SK-N-SH treated with all-trans-retinoic acid at 6 μM for 48 hours (cell line): ENCODE data around the gene RNF121.

Experiments used
- ATAC-seq: fragments of 200-7000 bp; cut with Tn5 transposase; 3 replicates; pipeline ENCODE4 v1.9.1; 2020; ENCODE audit warnings: mild to moderate bottlenecking, moderate library complexity
- ARNTL ChIP-seq: fragments of 450-650 bp; formaldehyde crosslinking; IDR thresholded peaks from 2 replicates; pipeline ENCODE4 v1.5.0; 2020; ENCODE audit warnings: low read depth, mild to moderate bottlenecking, moderate library complexity, borderline replicate concordance
- BACH2 ChIP-seq: fragments of 250-450 bp; sonication (Bioruptor Pico); IDR thresholded peaks from 2 replicates; pipeline ENCODE4 v1.9.0; 2021; ENCODE audit warnings: mild to moderate bottlenecking, borderline replicate concordance
- CSDC2 ChIP-seq: fragments of 250-450 bp; sonication (Bioruptor Pico); IDR thresholded peaks from 2 replicates; pipeline ENCODE4 v1.5.0; 2020; ENCODE audit warnings: mild to moderate bottlenecking, moderate library complexity
- CSRNP3 ChIP-seq: fragments of 250-450 bp; sonication (Bioruptor Pico); IDR thresholded peaks from 2 replicates; pipeline ENCODE4 v1.5.1; 2021; ENCODE audit warnings: mild to moderate bottlenecking, moderate library complexity
- GLIS3 ChIP-seq: fragments of 250-450 bp; sonication (Bioruptor Pico); IDR thresholded peaks from 2 replicates; pipeline ENCODE4 v1.5.0; 2020; ENCODE audit warnings: mild to moderate bottlenecking, moderate library complexity
- ISL1 ChIP-seq: fragments of 250-450 bp; sonication (Bioruptor Pico); IDR thresholded peaks from 2 replicates; pipeline ENCODE4 v2.1.2; 2022; ENCODE audit warnings: mild to moderate bottlenecking, moderate library complexity
- POU6F1 ChIP-seq: fragments of 250-450 bp; sonication (Bioruptor Pico); IDR thresholded peaks from 2 replicates; pipeline ENCODE4 v1.8.0; 2021; ENCODE audit warnings: low read depth, mild to moderate bottlenecking, moderate library complexity, borderline replicate concordance
- PPARA ChIP-seq: fragments of 250-450 bp; sonication (Bioruptor Pico); IDR thresholded peaks from 2 replicates; pipeline ENCODE4 v1.5.0; 2020; ENCODE audit warnings: mild to moderate bottlenecking, borderline replicate concordance
- RARB ChIP-seq: fragments of 250-450 bp; sonication (Bioruptor Pico); IDR thresholded peaks from 2 replicates; pipeline ENCODE4 v1.8.0; 2021; ENCODE audit warnings: mild to moderate bottlenecking, moderate library complexity
- TCF4 ChIP-seq: fragments of 250-450 bp; sonication (Bioruptor Pico); IDR thresholded peaks from 2 replicates; pipeline ENCODE4 v1.8.0; 2021; ENCODE audit warnings: mild to moderate bottlenecking, moderate library complexity, borderline replicate concordance
- TOX ChIP-seq: fragments of 250-450 bp; sonication (Bioruptor Pico); IDR thresholded peaks from 2 replicates; pipeline ENCODE4 v1.8.0; 2021; ENCODE audit warnings: mild to moderate bottlenecking, moderate library complexity, borderline replicate concordance
- ZC3H10 ChIP-seq: fragments of 250-450 bp; sonication (Bioruptor Pico); IDR thresholded peaks from 2 replicates; pipeline ENCODE4 v1.5.1; 2021; ENCODE audit warnings: mild to moderate bottlenecking, moderate library complexity
- ZFP3 ChIP-seq: fragments of 250-450 bp; sonication (Bioruptor Pico); IDR thresholded peaks from 2 replicates; pipeline ENCODE4 v1.5.0; 2020; ENCODE audit warnings: mild to moderate bottlenecking, moderate library complexity
- ZFP30 ChIP-seq: fragments of 450-650 bp; formaldehyde crosslinking; IDR thresholded peaks from 2 replicates; pipeline ENCODE4 v1.5.0; 2022; ENCODE audit warnings: mild to moderate bottlenecking, moderate library complexity
- ZNF565 ChIP-seq: fragments of 450-650 bp; formaldehyde crosslinking; conservative IDR thresholded peaks from 2 replicates; pipeline ENCODE4 v1.5.0; 2020; ENCODE audit warnings: low read depth, mild to moderate bottlenecking, moderate library complexity
- ZNF70 ChIP-seq: fragments of 450-650 bp; formaldehyde crosslinking; IDR thresholded peaks from 2 replicates; pipeline ENCODE4 v1.5.0; 2020; ENCODE audit warnings: mild to moderate bottlenecking, moderate library complexity
- ZNF8 ChIP-seq: fragments of 450-650 bp; formaldehyde crosslinking; IDR thresholded peaks from 2 replicates; pipeline ENCODE4 v1.5.0; 2020; ENCODE audit warnings: mild to moderate bottlenecking, moderate library complexity
- TF ChIP-seq, protein P1 (sequence below): fragments of 250-450 bp; sonication (Bioruptor Pico); IDR thresholded peaks from 2 replicates; pipeline ENCODE4 v1.8.0; 2020; ENCODE audit warnings: mild to moderate bottlenecking, moderate library complexity, borderline replicate concordance
- TF ChIP-seq, protein P2 (sequence below): fragments of 250-450 bp; sonication (Bioruptor Pico); IDR thresholded peaks from 2 replicates; pipeline ENCODE4 v1.5.1; 2020; ENCODE audit warnings: low read depth, mild to moderate bottlenecking, moderate library complexity

RNF121 gene

GRCh38 chr11:71934213-71934612, 5.4 kb downstream of the RNF121 start:
- ATAC-seq, result no peak

DNA sequence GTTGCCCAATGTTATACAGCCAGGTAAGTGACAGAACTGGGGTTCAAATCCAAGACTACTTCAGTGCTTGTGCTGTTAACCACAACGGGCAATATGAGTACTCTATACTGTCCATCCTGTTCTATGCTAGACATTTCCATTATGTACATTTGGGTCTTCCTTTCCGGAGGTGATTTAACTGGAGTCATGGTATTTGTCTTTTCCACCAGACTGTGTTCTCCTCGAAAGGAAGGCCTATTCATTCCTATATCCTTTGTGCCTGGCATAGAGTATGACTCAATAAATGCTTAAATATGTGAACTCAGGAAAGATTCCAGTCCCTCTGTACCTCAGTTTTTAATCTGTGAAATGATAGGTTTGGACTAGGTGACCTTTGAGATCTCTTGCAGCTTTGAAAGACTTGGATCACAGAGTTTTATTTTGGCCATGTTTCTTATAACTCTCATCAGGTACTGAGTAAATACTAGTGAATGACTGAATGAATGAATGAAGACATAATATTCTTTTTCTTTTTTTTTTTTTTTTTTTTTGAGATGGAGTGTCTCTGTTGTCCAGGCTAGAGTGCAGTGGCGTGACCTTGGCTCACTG, 6.6 kb downstream of the RNF121 start:
- no peak for ATAC-seq
- TF ChIP-seq, protein P1, sequence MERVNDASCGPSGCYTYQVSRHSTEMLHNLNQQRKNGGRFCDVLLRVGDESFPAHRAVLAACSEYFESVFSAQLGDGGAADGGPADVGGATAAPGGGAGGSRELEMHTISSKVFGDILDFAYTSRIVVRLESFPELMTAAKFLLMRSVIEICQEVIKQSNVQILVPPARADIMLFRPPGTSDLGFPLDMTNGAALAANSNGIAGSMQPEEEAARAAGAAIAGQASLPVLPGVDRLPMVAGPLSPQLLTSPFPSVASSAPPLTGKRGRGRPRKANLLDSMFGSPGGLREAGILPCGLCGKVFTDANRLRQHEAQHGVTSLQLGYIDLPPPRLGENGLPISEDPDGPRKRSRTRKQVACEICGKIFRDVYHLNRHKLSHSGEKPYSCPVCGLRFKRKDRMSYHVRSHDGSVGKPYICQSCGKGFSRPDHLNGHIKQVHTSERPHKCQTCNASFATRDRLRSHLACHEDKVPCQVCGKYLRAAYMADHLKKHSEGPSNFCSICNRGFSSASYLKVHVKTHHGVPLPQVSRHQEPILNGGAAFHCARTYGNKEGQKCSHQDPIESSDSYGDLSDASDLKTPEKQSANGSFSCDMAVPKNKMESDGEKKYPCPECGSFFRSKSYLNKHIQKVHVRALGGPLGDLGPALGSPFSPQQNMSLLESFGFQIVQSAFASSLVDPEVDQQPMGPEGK (CRISPR knock-in tag), result no peak
- TF ChIP-seq ZNF8 (CRISPR knock-in tag), result no peak
- TF ChIP-seq TOX (CRISPR knock-in tag), result no peak

More at GRCh38 chr11:71934213-71934612, 5.4 kb downstream of the RNF121 start:
- TF ChIP-seq CSRNP3 (CRISPR knock-in tag) (no peak), ZC3H10 (CRISPR knock-in tag) (no peak), POU6F1 (no peak), TCF4 (CRISPR knock-in tag) (no peak), PPARA (no peak), RARB (no peak), ZNF70 (CRISPR knock-in tag) (no peak)

GRCh38 chr11:71936825-71937224, 8.0 kb downstream of the RNF121 start:
- TF ChIP-seq ZFP30 (CRISPR knock-in tag) (no peak), ISL1 (CRISPR knock-in tag) (peak; percentile 84), RARB (no peak), ARNTL (CRISPR knock-in tag) (no peak), TOX (CRISPR knock-in tag) (no peak)
- TF ChIP-seq, protein P1 (CRISPR knock-in tag), result no peak
- TF ChIP-seq, protein P2, sequence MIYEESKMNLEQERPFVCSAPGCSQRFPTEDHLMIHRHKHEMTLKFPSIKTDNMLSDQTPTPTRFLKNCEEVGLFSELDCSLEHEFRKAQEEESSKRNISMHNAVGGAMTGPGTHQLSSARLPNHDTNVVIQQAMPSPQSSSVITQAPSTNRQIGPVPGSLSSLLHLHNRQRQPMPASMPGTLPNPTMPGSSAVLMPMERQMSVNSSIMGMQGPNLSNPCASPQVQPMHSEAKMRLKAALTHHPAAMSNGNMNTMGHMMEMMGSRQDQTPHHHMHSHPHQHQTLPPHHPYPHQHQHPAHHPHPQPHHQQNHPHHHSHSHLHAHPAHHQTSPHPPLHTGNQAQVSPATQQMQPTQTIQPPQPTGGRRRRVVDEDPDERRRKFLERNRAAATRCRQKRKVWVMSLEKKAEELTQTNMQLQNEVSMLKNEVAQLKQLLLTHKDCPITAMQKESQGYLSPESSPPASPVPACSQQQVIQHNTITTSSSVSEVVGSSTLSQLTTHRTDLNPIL, result peak; percentile 54; the same call in 1 of the 2 replicates
- peak; percentile 76 for ATAC-seq

GRCh38 chr11:71937826-71938225, 9.0 kb downstream of the RNF121 start:
- no peak for ATAC-seq
- TF ChIP-seq ZFP30 (CRISPR knock-in tag) (no peak), ZNF8 (CRISPR knock-in tag) (no peak), PPARA (no peak), TCF4 (CRISPR knock-in tag) (no peak), TOX (CRISPR knock-in tag) (no peak), ZNF70 (CRISPR knock-in tag) (no peak), ZFP3 (CRISPR knock-in tag) (no peak), RARB (no peak), ZNF565 (no peak), ZC3H10 (CRISPR knock-in tag) (no peak), GLIS3 (CRISPR knock-in tag) (no peak), POU6F1 (no peak), ARNTL (CRISPR knock-in tag) (no peak), CSDC2 (no peak), BACH2 (no peak), ISL1 (CRISPR knock-in tag) (no peak)
- TF ChIP-seq, protein P2, result no peak
- TF ChIP-seq, protein P1 (CRISPR knock-in tag), result no peak
